ENCODE measurements around the gene GMDS.
A peak's percentile ranks its signal among the peaks of the same experiment; 100 is the strongest.

GMDS gene

DNA sequence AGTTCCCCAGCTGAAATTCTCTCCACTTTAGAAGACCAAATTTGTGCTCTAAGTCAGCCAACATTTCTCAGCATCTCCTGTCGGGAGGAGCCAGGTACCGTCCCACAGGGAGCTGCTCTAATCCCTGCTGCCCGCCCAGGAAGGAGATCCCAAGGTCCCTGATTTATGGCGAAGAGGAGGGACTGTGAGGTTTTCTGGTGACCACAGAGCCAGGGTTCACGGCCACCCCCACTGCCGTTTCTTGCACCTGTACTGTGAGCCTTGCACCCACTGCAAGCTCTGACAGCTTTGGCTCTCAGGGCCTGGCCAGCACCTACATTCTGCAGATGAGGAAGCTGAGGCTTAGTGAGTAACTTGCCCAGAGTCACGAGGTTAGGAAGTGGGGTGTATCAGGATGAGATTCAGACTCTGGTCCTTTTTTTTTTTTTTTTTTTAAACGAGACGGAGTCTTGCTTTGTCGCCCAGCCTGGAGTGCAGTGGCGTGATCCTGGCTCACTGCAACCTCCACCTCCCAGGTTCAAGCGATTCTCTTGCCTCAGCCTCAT lies 600.8 kb downstream of the GMDS start:
- DNase-seq (ENCODE audit: low spot score): no peak

DNA sequence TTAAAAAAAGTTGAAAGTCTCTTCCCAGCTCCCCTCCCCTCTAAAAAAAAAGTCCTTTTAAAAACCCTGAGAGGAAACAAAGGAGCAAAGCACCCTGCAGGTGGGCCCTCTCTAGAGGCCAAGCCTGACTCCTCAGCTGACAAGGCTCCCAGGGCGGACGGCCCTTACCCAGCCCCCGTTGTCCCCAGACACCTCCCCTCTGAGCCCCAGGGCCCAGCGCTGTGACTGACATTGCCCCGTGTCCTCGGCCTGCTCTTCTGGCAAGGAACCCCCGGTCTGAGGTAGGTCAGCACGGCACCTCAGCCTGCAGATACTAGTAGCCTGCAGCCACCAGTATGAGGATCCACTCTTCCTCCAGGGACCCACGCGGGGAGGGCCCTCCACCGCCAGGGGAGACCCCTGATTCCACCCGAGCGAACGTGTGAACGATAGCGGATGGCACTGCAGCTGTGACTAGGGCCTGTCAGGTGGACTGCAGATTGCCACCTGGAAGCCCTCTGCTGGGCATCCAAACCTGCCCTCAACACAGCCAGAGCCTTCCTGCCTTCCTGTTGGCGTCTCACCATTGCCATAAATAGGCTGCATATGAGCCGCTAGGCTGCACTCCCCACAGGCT lies 601.5 kb downstream of the GMDS start:
- no peak for DNase-seq (ENCODE audit: low spot score)

- no peak for DNase-seq (ENCODE audit: low spot score)
Measured at GRCh38 chr6:1643111-1643510, 602.3 kb downstream of the GMDS start.

GRCh38 chr6:1641343-1641885 lies 604.0 kb downstream of the GMDS start:
- no peak for DNase-seq (ENCODE audit: low spot score)

DNA sequence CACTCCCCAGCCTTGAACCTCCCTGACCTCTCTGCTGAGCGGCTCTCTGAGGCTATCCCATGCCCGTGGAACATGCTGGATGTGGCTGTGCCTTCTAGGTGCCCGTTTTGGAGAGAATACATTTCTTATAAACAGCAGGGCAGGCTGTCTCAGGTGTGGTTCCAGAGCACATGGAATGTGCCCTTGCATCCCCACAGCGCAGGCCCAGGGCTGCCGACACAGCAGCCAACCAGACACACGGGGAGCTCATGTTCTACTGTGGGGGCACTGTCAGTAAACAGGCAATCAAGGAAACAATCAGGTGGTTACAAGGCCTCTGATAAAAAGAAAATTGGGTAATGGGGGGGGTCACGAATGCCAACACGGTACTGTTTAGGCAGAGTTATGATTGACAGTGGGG lies 604.9 kb downstream of the GMDS start:
- no peak for DNase-seq (ENCODE audit: low spot score)

- DNase-seq (ENCODE audit: low spot score): no peak
Measured at GRCh38 chr6:1639430-1639829, 606.0 kb downstream of the GMDS start.

GRCh38 chr6:1636971-1637871 lies 608.2 kb downstream of the GMDS start:
- DNase-seq (ENCODE audit: low spot score): no peak

DNA sequence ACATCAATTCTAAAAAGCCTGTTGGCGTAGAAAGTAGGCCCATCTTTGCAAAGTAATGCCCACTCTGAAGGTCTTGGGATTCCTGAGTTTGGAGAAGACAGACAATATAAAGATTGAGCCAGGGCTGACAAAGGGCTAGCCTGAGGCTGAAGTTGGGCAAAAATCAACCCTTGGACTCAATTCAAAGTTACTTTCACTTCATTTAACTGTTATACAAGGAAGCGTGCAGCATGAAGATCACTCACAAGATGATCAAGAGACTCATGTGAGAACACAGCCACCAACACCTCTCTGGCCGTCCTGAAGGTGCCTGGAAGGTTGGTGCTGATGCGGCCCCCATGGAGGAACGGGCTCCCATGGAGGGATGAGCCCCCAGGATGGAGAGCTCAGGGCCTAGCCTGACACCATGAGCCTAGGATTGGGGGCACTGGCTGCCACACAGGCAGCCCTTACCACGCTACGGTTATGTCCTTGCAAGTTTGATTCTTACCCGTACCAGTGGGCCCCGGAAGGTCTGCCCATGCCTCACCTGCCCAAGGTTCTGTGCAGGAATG lies 609.1 kb downstream of the GMDS start:
- DNase-seq (ENCODE audit: low spot score): no peak

GRCh38 chr6:1635305-1636010 lies 609.9 kb downstream of the GMDS start:
- DNase-seq (ENCODE audit: low spot score): no peak

GRCh38 chr6:1634081-1634480 lies 611.3 kb downstream of the GMDS start:
- no peak for DNase-seq (ENCODE audit: low spot score)

- DNase-seq (ENCODE audit: low spot score): no peak
Measured at GRCh38 chr6:1633366-1634021, 611.9 kb downstream of the GMDS start.

DNA sequence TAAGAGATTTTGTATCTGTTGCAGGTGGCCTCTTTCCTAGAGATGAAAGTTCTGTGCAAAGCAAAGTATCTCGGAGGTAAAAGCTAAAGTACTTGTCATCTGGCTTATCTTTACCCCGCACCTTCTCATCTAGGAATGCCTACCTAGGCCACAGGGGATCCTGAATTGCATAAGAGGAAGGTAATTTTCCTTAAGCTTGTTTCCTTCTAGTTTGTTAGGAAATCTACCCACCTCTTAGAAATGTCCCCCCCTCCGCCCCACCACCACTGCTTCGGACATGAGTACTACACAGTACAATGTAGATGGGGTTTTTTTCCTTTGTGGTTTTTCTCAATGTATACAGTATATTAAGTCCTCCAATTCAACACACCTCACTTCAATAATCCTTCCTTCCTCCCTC lies 614.2 kb downstream of the GMDS start:
- no peak for DNase-seq (ENCODE audit: low spot score)

- no peak for DNase-seq (ENCODE audit: low spot score)
Measured at GRCh38 chr6:1630771-1631217, 614.6 kb downstream of the GMDS start.

DNA sequence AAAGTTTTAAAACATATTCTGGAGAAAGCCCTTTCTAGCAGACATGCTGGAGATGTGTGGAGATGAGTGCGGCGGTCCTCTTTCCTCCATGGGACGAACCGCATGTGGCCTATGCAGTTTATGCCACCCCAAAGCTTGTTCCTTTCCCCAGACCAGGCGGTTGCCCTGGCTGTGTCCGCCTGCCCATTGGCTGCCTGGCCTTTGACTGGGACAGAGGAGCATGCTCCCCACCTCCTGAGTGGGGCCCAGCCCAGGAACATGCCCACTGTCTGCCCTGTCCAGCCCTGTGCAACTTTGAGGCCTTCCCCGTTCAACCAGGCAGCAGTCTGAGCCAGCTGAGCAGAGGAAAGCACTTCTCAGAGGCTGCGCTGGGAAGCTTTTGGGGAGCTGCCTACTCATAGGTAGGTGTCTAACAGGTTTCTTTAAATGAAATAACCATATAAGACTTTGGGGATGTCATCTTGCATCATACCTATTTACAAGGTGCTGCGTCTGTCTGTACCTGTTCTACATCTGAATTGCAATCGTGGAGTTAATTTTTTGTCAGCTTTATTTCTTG lies 615.1 kb downstream of the GMDS start:
- no peak for DNase-seq (ENCODE audit: low spot score)

GRCh38 chr6:1629316-1629715 lies 616.1 kb downstream of the GMDS start:
- DNase-seq (ENCODE audit: low spot score): no peak

DNA sequence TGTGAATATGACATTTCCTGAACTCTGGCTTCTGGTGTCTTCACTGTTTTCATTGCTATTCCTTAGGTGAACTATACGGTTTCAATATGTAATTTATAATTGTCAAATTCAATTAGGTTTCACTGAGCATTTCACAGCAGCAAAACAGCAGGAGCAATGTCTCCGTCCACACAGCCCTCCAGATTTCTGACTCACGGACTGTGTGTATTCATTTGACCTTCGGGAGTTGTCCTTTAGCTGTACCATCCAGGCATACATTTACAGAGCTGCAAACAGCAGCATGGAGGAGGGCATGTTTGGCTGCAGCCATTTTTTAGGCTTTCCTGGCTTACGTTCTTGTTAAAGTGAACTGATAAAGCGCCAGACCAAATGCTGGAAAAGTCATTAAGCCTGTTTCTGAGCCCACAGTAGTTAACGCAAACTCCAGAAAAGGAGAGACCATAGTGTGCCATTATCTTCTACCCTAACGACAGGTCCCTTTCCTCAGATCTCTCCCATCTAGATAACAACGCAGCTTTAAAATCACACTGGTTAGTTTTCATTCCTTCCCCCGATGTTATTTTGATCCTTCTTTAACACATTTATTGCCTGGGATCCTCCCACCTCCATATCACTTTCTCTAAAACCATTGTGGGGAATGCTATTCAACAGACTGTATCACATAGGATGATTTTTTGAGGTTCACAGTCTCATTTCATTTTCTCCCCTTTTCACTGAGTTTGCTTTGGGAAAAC lies 617.4 kb downstream of the GMDS start:
- DNase-seq (ENCODE audit: low spot score): no peak

DNA sequence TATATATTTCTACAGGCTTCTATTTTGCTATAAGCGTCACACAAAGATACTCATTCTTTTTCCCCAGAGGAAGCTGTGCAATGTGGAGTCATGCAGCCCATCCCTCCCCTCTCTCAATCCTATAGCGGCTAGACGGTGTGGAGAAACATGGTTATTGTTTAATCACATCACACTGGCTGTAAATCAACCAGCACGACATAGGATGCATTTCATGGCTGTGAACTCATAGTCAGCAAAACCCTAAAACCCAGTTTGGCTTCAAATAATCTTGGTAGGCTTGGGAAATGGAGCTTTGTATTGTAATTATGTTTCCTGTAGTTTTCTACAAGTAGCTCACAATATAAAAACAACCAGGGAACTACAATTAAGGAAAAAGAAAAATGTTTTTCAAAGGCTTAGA lies 618.9 kb downstream of the GMDS start:
- no peak for DNase-seq (ENCODE audit: low spot score)

DNA sequence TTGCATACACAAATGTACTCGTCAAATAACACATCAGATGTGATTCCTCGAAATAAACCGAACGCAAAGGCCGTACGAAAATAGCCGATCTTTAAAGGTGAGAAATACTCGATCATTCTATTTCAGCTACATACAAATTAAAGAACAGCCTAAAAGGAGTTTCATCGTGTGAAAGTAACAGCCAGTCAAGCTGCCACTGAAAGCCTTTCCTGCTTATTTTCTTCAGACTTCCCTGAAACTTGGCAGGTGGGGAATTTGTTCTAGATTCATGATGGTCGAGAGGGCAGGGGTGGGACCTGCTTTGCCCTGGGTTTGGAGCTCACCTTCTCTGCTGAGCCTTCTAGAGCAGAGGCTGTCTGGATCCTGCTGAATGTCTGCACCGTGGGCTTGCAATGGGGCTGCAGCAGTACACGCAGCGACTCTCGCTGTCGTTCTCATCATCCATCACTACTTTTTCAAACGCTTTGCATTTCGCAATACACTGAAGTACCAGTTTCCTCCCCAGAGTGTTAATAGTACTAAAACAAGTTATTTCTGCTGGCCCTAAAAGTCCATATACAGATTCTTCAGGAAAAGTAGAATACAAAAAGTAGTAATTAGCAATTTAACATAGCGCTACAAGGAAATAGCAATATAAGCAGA lies 619.5 kb downstream of the GMDS start:
- DNase-seq (ENCODE audit: low spot score): no peak

- peak; percentile 76 for DNase-seq (ENCODE audit: low spot score)
Measured at GRCh38 chr6:1624851-1625781, 620.3 kb downstream of the GMDS start.

Measured in GM03348 (cell line).